ENCODE data around the gene GNAS-AS1.
"Not testable (repeated sequence)": the region's sequence is repeated elsewhere in the genome, so short reads cannot be mapped to it uniquely, and the experiment has no call there.

GRCh38 chr20:58828804-58829203 lies 21.9 kb downstream of the GNAS-AS1 start:
- TF ChIP-seq CTCF (conservative IDR thresholded peaks at IDR 0.05; ENCODE audit: low read depth in 2 of 2); POLR2AphosphoS5 (IDR thresholded peaks at IDR 0.05; ENCODE audit: low read depth): not testable (repeated sequence)
